C4-2B (cell line): ENCODE data around the gene PEA15.

Experiments
- H3K27ac ChIP-seq: fragments of 450-650 bp; 2 replicates; pipeline ENCODE4 v1.5.1; 2017
- ZFX ChIP-seq: fragments of 450-650 bp; IDR thresholded peaks from 2 replicates; pipeline ENCODE4 v1.6.1; 2017
- TF ChIP-seq, protein P1 (sequence below): fragments of 450-650 bp; conservative IDR thresholded peaks from 2 replicates; pipeline ENCODE4 v1.5.1; 2017; ENCODE audit warnings: mild to moderate bottlenecking

Gene PEA15

DNA sequence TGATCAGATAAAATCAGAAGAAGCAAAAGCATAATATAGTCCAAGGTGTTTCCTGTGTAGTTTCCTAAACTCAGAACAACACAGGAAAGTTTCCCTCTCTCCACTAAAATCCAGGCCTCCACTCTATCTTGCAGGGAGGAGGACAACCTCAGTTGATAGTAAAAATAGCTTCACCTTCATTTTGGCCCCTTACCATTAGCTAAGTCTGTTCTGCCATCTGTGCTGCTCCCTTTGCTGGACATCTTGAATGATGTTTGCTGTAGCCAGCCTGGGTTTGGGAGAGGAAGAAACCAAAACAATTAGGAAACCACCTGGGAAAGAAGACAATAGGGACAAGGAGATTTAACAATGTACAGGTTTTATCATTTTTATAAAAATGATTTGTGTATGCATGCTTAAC, 38.6 kb downstream of the PEA15 start:
- no peak for TF ChIP-seq ZFX
- TF ChIP-seq, protein P1, sequence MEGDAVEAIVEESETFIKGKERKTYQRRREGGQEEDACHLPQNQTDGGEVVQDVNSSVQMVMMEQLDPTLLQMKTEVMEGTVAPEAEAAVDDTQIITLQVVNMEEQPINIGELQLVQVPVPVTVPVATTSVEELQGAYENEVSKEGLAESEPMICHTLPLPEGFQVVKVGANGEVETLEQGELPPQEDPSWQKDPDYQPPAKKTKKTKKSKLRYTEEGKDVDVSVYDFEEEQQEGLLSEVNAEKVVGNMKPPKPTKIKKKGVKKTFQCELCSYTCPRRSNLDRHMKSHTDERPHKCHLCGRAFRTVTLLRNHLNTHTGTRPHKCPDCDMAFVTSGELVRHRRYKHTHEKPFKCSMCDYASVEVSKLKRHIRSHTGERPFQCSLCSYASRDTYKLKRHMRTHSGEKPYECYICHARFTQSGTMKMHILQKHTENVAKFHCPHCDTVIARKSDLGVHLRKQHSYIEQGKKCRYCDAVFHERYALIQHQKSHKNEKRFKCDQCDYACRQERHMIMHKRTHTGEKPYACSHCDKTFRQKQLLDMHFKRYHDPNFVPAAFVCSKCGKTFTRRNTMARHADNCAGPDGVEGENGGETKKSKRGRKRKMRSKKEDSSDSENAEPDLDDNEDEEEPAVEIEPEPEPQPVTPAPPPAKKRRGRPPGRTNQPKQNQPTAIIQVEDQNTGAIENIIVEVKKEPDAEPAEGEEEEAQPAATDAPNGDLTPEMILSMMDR, result no peak
- no peak overlapping the region for H3K27ac ChIP-seq

DNA sequence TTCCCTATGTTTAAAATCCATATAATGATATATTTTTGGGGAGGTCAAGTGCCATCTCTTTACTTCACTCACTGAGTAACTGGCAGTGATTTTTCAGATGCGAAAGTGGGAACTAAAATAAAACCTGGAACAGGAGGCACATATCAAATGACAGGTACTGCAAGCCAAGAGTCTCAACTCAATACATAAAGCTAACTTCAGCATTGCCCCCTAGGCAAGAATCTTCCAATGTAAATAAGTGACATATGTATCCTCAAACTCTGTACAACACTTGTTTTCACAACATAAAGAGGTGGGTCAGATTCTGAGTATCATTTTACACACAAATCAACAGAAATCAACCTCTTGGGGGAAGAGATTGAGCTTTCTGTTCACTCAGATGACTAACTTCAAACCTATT, 39.0 kb downstream of the PEA15 start:
- TF ChIP-seq ZFX, result no peak
- TF ChIP-seq, protein P1, result no peak
- no peak overlapping the region for H3K27ac ChIP-seq

DNA sequence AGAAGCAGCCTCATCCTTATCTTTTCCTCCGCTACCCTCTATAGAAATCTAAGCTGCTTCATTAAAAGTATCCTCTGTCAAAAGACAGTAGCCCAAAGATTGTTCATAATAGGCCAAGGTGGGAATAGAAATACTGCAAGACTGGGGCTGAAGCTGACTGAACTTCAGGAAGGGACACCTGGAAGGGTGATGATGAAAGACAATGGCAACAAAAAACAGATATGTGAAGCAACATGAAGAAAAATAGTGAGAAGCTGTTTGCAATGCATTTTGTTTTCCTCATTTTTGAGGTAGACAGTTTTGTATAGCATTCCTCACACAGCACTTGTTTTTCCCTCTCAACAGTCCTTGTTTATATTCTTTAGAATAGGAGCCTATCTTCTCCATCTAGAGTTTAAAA, 40.2 kb downstream of the PEA15 start:
- TF ChIP-seq ZFX, result no peak
- no peak overlapping the region for H3K27ac ChIP-seq

DNA sequence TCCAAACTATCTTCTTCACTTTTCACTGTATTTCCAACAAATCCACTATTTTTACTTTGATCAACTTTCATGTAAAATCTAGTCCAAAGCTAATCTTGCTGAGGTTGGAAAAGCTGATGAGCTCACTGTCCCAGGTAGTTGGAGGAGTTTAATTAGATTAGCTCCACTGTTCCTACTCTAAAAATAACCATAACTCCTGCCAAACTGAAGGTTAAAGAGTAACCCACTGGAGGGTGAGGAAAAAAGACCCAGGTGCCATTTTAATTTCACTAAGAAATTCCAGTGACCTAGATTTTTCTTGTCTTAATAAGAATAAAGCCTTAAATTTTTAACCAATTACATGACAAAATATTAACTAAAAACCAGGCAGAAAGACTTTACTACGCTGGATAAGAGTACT, 41.9 kb downstream of the PEA15 start:
- H3K27ac ChIP-seq, result no peak overlapping the region
- TF ChIP-seq, protein P1, result no peak
- TF ChIP-seq ZFX, result no peak

DNA sequence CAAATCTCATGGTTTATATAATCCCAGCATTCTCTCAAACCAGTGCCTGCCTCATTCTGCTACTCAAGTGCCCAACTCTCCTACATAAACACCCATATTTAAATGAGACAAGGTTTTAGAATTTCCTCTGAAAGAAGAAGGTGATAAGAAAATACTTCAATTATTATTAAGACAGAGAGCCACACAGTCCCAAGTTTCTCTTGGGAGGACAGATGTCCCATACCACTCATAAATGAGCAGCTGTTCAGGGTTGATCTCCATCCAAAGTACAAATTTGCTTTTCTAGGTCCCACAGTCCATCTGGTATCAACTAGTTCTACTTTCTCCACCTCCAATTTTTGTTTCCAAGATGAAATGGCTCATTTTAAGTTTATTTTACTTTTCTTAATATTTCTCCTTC, 45.8 kb downstream of the PEA15 start:
- H3K27ac ChIP-seq, result no peak overlapping the region
- no peak for TF ChIP-seq ZFX
- TF ChIP-seq, protein P1, result no peak

DNA sequence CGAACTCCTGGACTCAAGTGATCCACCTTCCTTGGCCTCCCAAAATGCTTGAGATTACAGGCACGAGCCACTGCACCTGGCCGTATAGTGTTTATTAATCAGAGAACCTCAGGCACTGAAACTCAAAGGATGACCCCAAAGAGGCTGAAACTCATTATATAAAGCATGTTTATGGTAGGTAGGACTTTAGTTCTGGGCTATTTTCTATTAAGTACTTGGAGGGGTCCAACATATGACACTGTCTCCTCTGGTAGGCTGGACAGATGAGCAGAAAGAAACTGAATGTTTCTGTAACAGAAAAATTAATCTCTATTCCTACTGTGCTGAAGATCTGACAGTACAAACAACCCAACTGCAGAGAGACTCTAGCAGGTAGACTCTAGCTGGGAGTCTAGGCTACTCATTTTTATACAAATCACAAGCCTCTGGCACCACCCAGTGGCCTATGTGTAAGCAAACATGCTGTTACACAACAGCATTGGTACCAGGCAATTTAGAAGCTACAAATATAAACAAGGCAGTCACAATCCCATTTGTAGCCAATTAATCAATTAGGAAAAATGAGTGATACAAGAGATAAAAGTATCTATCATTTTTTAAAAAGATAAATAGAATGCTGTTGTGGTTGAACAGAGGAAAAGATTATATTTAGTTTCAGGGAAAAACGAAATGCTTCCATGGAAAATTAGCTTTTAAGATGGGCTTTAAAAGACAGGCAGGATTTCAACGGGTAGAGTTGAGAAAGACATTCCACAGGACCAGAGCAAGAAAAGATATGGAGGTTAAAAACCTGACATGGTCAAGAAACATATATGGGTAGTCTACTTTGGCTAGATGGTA, 46.7 kb downstream of the PEA15 start:
- no peak overlapping the region for H3K27ac ChIP-seq
- TF ChIP-seq, protein P1, result peak; percentile 87
- TF ChIP-seq ZFX, result no peak

DNA sequence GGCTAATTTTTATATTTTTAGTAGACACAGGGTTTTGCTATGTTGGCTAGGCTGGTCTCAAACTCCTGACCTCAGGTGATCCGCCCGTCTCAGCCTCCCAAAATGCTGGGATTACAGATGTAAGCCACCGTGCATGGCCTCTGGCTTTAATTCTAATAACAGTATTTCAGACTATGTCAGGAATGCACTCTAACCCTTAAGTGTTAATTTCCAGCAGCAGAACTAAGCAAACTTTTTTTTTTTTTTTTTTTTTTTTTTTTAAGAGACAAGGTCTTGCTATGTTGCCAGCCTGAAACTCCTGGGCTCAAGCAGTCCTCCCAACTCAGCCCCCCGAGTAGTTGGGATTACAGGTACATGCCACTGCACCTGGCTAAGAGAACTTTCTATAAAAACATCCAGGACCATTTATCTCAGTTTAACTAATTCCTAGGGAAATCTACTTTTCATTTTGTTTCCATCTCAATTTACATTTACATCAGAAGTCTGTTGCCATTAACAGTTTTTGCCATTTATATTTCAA, 50.7 kb downstream of the PEA15 start:
- no peak for TF ChIP-seq ZFX
- TF ChIP-seq, protein P1, result no peak
- no peak overlapping the region for H3K27ac ChIP-seq
